Tibial nerve (tissue), 4 donors: ENCODE results near the gene ZMYND11.

ENCODE experiments used
- CTCF ChIP-seq, 5 experiments: fragments of 200-600 bp in 3 of 5; fragments of 450-650 bp in 2 of 5; sonication (generic) in 3 of 5; IDR thresholded peaks; one replicate each; pipeline ENCODE4 v1.5.1; 2016 to 2019; ENCODE audit warnings: antibody characterized with exemption in 5 of 5, mild to moderate bottlenecking in 3 of 5, moderate library complexity in 2 of 5
- EP300 ChIP-seq, 2 donors: sonication (generic); formaldehyde crosslinking; IDR thresholded peaks; one replicate each; pipeline ENCODE4 v1.6.1; 2017; ENCODE audit warnings: antibody characterized with exemption in 2 of 2, mild to moderate bottlenecking in 1 of 2

GRCh38 chr10:285216-285615 is 150.0 kb downstream of the ZMYND11 start:
- no peak for TF ChIP-seq EP300 (IDR thresholded peaks at IDR 0.05)
- no peak for TF ChIP-seq CTCF (IDR thresholded peaks at IDR 0.05)
